Body of pancreas (tissue), 4 donors: Measurements from ENCODE around the gene CCL4.

Source experiments
- POLR2A ChIP-seq, 3 donors: fragments of 450-650 bp; IDR thresholded peaks; one replicate each; pipeline ENCODE4 v1.6.1; 2016; ENCODE audit warnings: antibody characterized with exemption in 3 of 3, mild to moderate bottlenecking in 2 of 3
- TF ChIP-seq, protein P1 (sequence below), 7 experiments: fragments of 450-650 bp in 4 of 7; fragments of 200-600 bp in 3 of 7; sonication (generic) in 3 of 7; IDR thresholded peaks; one replicate each; pipeline ENCODE4 v1.5.1; 2016 to 2019; ENCODE audit warnings: antibody characterized with exemption in 7 of 7

DNA sequence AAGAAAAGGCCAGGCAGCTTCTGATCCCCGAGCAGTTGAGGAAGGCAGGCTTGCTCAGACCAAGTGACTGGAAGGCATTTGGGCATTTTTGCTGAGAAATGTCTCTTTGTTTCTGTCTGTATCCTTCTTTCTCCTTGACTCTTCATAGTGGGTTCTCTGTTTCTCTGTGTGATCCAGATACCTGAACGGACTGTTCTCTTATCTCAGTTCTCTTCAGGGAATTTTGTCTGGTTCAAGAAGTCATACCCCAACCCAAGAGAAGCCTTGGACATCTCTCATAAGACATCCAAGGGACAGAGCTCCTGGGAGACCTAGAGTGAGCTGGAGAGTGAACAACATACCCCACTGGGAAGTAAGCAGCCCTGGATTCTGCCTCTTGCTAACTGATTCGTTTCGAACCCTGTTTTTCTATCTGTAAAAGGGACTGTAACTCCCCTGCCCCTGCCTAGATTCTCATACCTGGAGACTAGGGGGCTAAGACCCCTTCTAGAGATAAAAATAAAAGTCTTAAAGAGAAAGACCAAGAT, 14.2 kb upstream of the CCL4 start:
- TF ChIP-seq, protein P1, sequence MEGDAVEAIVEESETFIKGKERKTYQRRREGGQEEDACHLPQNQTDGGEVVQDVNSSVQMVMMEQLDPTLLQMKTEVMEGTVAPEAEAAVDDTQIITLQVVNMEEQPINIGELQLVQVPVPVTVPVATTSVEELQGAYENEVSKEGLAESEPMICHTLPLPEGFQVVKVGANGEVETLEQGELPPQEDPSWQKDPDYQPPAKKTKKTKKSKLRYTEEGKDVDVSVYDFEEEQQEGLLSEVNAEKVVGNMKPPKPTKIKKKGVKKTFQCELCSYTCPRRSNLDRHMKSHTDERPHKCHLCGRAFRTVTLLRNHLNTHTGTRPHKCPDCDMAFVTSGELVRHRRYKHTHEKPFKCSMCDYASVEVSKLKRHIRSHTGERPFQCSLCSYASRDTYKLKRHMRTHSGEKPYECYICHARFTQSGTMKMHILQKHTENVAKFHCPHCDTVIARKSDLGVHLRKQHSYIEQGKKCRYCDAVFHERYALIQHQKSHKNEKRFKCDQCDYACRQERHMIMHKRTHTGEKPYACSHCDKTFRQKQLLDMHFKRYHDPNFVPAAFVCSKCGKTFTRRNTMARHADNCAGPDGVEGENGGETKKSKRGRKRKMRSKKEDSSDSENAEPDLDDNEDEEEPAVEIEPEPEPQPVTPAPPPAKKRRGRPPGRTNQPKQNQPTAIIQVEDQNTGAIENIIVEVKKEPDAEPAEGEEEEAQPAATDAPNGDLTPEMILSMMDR (IDR thresholded peaks at IDR 0.05), result no peak
- no peak for TF ChIP-seq POLR2A (IDR thresholded peaks at IDR 0.05)
